Tracheal epithelial cell (primary cell): ENCODE data around the gene AGA. TPM values are rescaled to one million over a fixed set of nuclear protein-coding genes. Genes with fewer than 3 reads are reported as not detected.

Experiments
- total RNA-seq: library from RNA; depleted of rRNA; stranded (reverse); fragments of >200 nt; gene quantifications from 2 replicates; pipeline ENCODE4 v1.2.1, GENCODE V29; 2014

The AGA gene
- 41.7 and 50.1 TPM in 2 replicates for total RNA-seq

DNA sequence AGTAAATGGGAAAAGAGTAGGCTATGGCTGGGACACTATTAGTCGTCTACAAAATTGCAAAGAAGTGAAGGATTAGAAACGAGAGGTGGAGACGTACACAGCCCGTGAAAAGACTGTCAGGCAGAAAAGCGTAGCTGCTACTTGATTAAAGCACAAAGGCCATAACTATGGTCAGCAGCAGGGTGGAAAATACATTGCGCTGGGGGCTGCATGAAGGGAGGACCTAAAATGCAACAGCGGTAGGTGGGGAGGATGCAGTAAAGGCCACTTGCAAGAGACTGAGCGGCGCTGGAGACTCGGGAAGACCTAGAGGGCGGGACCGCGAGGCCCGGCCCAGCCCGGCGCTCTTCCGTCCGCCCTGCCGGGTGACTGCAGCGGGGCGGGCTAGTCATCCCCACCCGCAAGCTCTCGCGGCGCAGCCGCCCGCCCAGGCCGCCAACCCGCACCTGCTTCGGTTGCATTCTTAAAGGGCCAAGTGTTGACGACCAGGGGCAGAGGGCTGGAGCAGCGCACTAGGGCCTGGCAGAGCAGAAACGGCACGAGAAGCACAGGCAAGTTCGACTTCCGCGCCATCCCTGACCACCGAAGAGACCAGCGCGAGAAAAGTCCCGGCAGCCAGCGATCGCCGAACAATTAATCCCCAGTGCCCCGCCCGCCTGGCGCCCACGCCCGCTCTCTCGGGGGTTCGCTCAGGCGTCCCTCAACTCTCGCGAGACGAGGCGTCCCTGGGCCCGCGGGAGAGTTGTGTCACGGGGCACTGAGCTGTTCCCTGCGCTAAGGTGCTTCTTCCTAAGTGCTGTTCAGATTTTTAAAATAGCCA lies at the start of gene AGA:
Gene AGA (minus strand): TSS at position 635 of the 820 bp plus-strand sequence. CDS start 62 bp downstream, at position 573.

Other genes starting within 250 kb of the AGA start
- 1.3 and 2.2 TPM in 2 replicates for gene NEIL3, start 132.6 kb downstream of the AGA start, total RNA-seq